Measurements from ENCODE around the gene NT5C1B. TPM values are rescaled to one million over a fixed set of nuclear protein-coding genes. Genes with fewer than 3 reads are reported as not detected.

Gene NT5C1B
- total RNA-seq, 1 donor from 2014 or later: not detected

- H3K4me3 Mint-ChIP-seq (ENCODE audit: unreplicated experiment): no peak overlapping the region
- H3K9me3 Mint-ChIP-seq (ENCODE audit: low read depth): peaks cover 22% of the 10 kb centered on the region
- no peaks in the 10 kb centered on the region for H3K27me3 Mint-ChIP-seq (ENCODE audit: low read depth)
- DNase-seq (ENCODE audit: low spot score): no peak
- H3K27ac Mint-ChIP-seq (ENCODE audit: unreplicated experiment): peak overlapping the region; percentile 9
- H3K4me1 Mint-ChIP-seq (ENCODE audit: low read depth): peaks cover 27% of the 10 kb centered on the region
- H3K36me3 Mint-ChIP-seq (ENCODE audit: low read depth): peaks cover 4% of the 10 kb centered on the region
- TF ChIP-seq, protein P1, sequence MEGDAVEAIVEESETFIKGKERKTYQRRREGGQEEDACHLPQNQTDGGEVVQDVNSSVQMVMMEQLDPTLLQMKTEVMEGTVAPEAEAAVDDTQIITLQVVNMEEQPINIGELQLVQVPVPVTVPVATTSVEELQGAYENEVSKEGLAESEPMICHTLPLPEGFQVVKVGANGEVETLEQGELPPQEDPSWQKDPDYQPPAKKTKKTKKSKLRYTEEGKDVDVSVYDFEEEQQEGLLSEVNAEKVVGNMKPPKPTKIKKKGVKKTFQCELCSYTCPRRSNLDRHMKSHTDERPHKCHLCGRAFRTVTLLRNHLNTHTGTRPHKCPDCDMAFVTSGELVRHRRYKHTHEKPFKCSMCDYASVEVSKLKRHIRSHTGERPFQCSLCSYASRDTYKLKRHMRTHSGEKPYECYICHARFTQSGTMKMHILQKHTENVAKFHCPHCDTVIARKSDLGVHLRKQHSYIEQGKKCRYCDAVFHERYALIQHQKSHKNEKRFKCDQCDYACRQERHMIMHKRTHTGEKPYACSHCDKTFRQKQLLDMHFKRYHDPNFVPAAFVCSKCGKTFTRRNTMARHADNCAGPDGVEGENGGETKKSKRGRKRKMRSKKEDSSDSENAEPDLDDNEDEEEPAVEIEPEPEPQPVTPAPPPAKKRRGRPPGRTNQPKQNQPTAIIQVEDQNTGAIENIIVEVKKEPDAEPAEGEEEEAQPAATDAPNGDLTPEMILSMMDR (IDR thresholded peaks at IDR 0.05): no peak
These were observed 40.7 kb upstream of the NT5C1B start for GRCh38 chr2:18630101-18630500.

DNA sequence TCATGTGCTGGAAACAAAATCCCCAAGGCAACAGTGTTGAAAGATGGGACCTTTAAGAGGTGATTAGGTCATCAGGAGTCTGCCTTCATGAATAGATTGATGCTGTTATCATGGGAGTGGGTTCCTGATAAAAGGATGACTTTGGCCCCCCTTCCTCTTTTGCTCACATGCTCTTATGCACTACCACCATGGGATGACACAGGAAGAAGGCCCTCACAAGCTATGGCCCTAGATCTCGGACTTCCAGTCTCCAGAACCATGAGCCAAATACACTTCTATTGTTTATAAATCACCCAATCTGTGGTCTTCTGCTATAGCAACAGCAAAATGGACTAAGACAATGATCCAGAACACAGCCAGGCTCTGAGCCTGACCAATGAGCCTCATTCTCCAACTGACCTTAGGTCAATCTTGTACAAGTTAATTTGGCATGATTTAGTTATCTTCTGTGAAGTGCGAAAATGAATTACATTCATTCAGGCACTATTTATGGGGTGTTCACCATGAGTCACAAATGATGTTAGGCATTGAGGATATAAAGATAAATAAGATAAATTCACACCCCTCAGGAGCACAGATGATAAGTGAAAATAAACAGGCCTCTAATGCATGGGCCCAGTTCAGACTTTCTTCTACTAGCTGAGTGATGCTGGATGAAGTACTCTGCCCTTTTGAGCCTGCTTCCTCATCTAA, 37.7 kb upstream of the NT5C1B start:
- Mint-ChIP-seq H3K4me1 (ENCODE audit: low read depth) (peaks cover 31% of the 10 kb centered on the region), H3K27me3 (ENCODE audit: low read depth) (no peaks in the 10 kb centered on the region), H3K27ac (ENCODE audit: unreplicated experiment) (no peak overlapping the region), H3K36me3 (ENCODE audit: low read depth) (no peaks in the 10 kb centered on the region), H3K4me3 (ENCODE audit: unreplicated experiment) (no peak overlapping the region), H3K9me3 (ENCODE audit: low read depth) (peaks cover 2% of the 10 kb centered on the region)
- DNase-seq (ENCODE audit: low spot score): no peak
- TF ChIP-seq, protein P1 (IDR thresholded peaks at IDR 0.05): no peak

- Mint-ChIP-seq H3K4me3 (ENCODE audit: unreplicated experiment) (no peak overlapping the region), H3K27ac (ENCODE audit: unreplicated experiment) (no peak overlapping the region), H3K27me3 (ENCODE audit: low read depth) (no peaks in the 10 kb centered on the region), H3K4me1 (ENCODE audit: low read depth) (peaks cover 31% of the 10 kb centered on the region), H3K9me3 (ENCODE audit: low read depth) (no peaks in the 10 kb centered on the region), H3K36me3 (ENCODE audit: low read depth) (no peaks in the 10 kb centered on the region)
- TF ChIP-seq, protein P1 (IDR thresholded peaks at IDR 0.05): no peak
- DNase-seq (ENCODE audit: low spot score): no peak
These were observed 36.9 kb upstream of the NT5C1B start for GRCh38 chr2:18626256-18626668.

- no peak overlapping the region for H3K27ac Mint-ChIP-seq (ENCODE audit: unreplicated experiment)
These were observed 36.2 kb upstream of the NT5C1B start for GRCh38 chr2:18625563-18625962.

DNA sequence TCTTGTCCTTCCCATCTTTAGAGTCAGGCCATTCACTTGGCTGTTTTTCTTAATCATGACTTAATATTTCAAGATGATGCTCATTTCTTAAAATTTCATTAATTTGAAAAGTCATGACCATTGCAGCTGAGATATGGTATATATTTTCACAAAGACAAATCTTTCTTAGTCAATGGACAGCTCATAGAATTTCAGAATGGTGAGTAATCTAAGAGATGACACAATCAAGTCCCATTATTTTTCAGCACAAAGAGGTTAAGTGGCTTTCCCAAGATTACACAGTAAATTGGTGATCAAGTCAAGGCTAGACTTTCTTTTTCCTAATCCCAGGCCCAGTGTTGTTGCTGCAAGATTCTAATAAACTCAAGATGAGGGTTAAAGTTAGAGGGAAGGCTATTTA, 34.4 kb upstream of the NT5C1B start:
- TF ChIP-seq, protein P1 (IDR thresholded peaks at IDR 0.05): no peak
- Mint-ChIP-seq H3K27ac (ENCODE audit: unreplicated experiment) (no peak overlapping the region), H3K27me3 (ENCODE audit: low read depth) (no peaks in the 10 kb centered on the region), H3K4me3 (ENCODE audit: unreplicated experiment) (no peak overlapping the region), H3K4me1 (ENCODE audit: low read depth) (peaks cover 14% of the 10 kb centered on the region), H3K36me3 (ENCODE audit: low read depth) (no peaks in the 10 kb centered on the region), H3K9me3 (ENCODE audit: low read depth) (no peaks in the 10 kb centered on the region)
- no peak for DNase-seq (ENCODE audit: low spot score)

More at GRCh38 chr2:18625563-18625962, 36.2 kb upstream of the NT5C1B start:
- DNase-seq (ENCODE audit: low spot score): no peak
- peaks cover 24% of the 10 kb centered on the region for H3K4me1 Mint-ChIP-seq (ENCODE audit: low read depth)
- TF ChIP-seq, protein P1 (IDR thresholded peaks at IDR 0.05): no peak
- no peaks in the 10 kb centered on the region for H3K27me3 Mint-ChIP-seq (ENCODE audit: low read depth)
- H3K9me3 Mint-ChIP-seq (ENCODE audit: low read depth): no peaks in the 10 kb centered on the region
- no peaks in the 10 kb centered on the region for H3K36me3 Mint-ChIP-seq (ENCODE audit: low read depth)
- H3K4me3 Mint-ChIP-seq (ENCODE audit: unreplicated experiment): no peak overlapping the region

All from chondrocyte (in vitro differentiated cells).